Ramos (cell line): ENCODE data around the gene OTOA.
"Not testable (repeated sequence)": the region's sequence is repeated elsewhere in the genome, so short reads cannot be mapped to it uniquely, and the experiment has no call there.

ENCODE experiments used
- in situ Hi-C: fragments of 300-500 bp; cut with MboI; formaldehyde crosslinking; loops from one replicate; pipeline ENCODE4 v1.14.3; 2022; ENCODE audit warnings: low sequenced_read_pairs; ENCODE audit not compliant: unreplicated experiment

The OTOA gene

GRCh38 chr16:21713549-21714368 lies 50.0 kb downstream of the OTOA start:
- in situ Hi-C loops = loop anchor here (5.0 kb wide), 1 partner anchor 131 kb away; no protein-coding TSS in a partner anchor

- in situ Hi-C loops = loop anchor here (5.0 kb wide), 1 partner anchor 132 kb away; no protein-coding TSS in a partner anchor
Observed at GRCh38 chr16:21714369-21714618, 50.5 kb downstream of the OTOA start.

- in situ Hi-C loops = no loop called here
Observed at GRCh38 chr16:21717608-21718007, 53.8 kb downstream of the OTOA start.

GRCh38 chr16:21719283-21719682 lies 55.5 kb downstream of the OTOA start:
- in situ Hi-C loops = no loop called here

GRCh38 chr16:21720533-21720932 lies 56.8 kb downstream of the OTOA start:
- in situ Hi-C loops = no loop called here

- in situ Hi-C loops = no loop called here
Observed at GRCh38 chr16:21722771-21723455, 59.1 kb downstream of the OTOA start.

GRCh38 chr16:21723532-21723931 lies 59.8 kb downstream of the OTOA start:
- in situ Hi-C loops = no loop called here

- in situ Hi-C loops = no loop called here
Observed at GRCh38 chr16:21727344-21727743, 63.6 kb downstream of the OTOA start.

- in situ Hi-C loops = not testable (repeated sequence)
Observed at GRCh38 chr16:21731233-21731632, 67.5 kb downstream of the OTOA start.

GRCh38 chr16:21740637-21741036 lies 76.9 kb downstream of the OTOA start:
- in situ Hi-C loops = not testable (repeated sequence)

GRCh38 chr16:21756192-21757079 lies 92.7 kb downstream of the OTOA start:
- in situ Hi-C loops = not testable (repeated sequence)

- in situ Hi-C loops = not testable (repeated sequence)
Observed at GRCh38 chr16:21757080-21757671, 93.4 kb downstream of the OTOA start.

- in situ Hi-C loops = not testable (repeated sequence)
Observed at GRCh38 chr16:21768280-21768679, 104.5 kb downstream of the OTOA start.

GRCh38 chr16:21768810-21769209 lies 105.0 kb downstream of the OTOA start:
- in situ Hi-C loops = not testable (repeated sequence)

- in situ Hi-C loops = not testable (repeated sequence)
Observed at GRCh38 chr16:21769284-21769683, 105.5 kb downstream of the OTOA start.

GRCh38 chr16:21770584-21770983 lies 106.8 kb downstream of the OTOA start:
- in situ Hi-C loops = not testable (repeated sequence)

GRCh38 chr16:21772547-21773206 lies 108.9 kb downstream of the OTOA start:
- in situ Hi-C loops = not testable (repeated sequence)

- in situ Hi-C loops = not testable (repeated sequence)
Observed at GRCh38 chr16:21773207-21773553, 109.4 kb downstream of the OTOA start.

GRCh38 chr16:21780525-21780924 lies 116.8 kb downstream of the OTOA start:
- in situ Hi-C loops = not testable (repeated sequence)

- in situ Hi-C loops = not testable (repeated sequence)
Observed at GRCh38 chr16:21790506-21790905, 126.7 kb downstream of the OTOA start.
